ENCODE data around the gene FBN2. TPM values are rescaled to one million over a fixed set of nuclear protein-coding genes. Genes with fewer than 3 reads are reported as not detected.

The FBN2 gene
- polyA plus RNA-seq, 1 experiment = 157 TPM

- Histone ChIP-seq H3K36me3 (ENCODE audit: control insufficient read depth, insufficient read depth, low read length) (no peaks in the 10 kb centered on the region), H3K27me3 (ENCODE audit: control insufficient read depth, insufficient read depth, low read length) (no peaks in the 10 kb centered on the region), H3K4me3 (ENCODE audit: low read depth, low read length) (no peak overlapping the region)
- TF ChIP-seq, protein P1, sequence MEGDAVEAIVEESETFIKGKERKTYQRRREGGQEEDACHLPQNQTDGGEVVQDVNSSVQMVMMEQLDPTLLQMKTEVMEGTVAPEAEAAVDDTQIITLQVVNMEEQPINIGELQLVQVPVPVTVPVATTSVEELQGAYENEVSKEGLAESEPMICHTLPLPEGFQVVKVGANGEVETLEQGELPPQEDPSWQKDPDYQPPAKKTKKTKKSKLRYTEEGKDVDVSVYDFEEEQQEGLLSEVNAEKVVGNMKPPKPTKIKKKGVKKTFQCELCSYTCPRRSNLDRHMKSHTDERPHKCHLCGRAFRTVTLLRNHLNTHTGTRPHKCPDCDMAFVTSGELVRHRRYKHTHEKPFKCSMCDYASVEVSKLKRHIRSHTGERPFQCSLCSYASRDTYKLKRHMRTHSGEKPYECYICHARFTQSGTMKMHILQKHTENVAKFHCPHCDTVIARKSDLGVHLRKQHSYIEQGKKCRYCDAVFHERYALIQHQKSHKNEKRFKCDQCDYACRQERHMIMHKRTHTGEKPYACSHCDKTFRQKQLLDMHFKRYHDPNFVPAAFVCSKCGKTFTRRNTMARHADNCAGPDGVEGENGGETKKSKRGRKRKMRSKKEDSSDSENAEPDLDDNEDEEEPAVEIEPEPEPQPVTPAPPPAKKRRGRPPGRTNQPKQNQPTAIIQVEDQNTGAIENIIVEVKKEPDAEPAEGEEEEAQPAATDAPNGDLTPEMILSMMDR (IDR thresholded peaks at IDR 0.05; ENCODE audit: insufficient read depth, low read depth, low read length) = no peak
- no peak for DNase-seq (ENCODE audit: low read depth)
- POLR2A ChIA-PET = no interaction called here
- CTCF ChIA-PET = no interaction called here
These were observed 102.2 kb downstream of the FBN2 start for GRCh38 chr5:128435861-128436260.

DNA sequence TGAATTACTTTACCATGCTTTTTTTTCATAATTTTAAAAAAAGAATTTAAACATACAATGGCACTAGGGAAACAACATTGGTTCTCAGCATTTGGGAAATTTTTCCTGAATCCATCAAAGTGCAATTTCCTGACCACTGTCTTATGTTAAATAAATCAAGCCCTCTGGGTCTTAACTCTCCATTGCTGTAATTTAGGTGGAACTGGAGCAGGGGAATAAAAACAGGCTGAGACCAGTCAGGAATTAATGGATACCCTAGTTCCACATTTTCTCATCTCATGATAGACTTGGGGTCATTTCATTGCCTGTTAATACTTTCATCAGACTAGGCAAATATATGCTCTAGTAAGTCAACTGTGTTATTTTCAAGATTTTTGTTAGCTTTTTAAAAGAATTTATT is 103.1 kb downstream of the FBN2 start:
- no peaks in the 10 kb centered on the region for H3K36me3 ChIP-seq (ENCODE audit: control insufficient read depth, insufficient read depth, low read length)
- H3K27me3 ChIP-seq (ENCODE audit: control insufficient read depth, insufficient read depth, low read length) = no peaks in the 10 kb centered on the region
- TF ChIP-seq, protein P1 (IDR thresholded peaks at IDR 0.05; ENCODE audit: insufficient read depth, low read depth, low read length) = no peak
- POLR2A ChIA-PET = no interaction called here
- DNase-seq (ENCODE audit: low read depth) = no peak
- no peak overlapping the region for H3K4me3 ChIP-seq (ENCODE audit: low read depth, low read length)
- CTCF ChIA-PET = no interaction called here

DNA sequence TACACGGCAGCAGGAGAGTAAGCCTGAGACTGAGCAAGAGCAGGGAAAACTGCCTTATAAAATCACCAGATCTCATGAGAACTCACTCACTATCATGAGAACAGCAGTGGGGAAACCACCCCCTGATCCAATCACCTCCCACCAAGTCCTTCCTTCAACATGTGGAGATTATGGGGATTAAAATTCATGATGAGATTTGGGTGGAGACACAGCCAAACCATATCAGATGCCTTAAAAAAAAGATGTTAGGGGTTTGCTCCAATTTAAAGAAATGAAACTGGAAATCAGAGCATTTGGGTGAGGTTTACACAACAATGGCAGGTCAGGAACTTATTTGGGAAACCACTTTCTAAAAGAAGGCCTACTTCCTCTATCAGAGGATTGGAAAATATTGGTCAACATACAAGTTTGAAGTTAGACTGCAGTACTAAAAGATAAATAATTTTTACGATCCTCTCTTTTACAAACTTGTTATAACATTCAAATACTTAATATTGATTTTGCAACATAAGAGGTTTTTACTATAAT is 105.1 kb downstream of the FBN2 start:
- DNase-seq (ENCODE audit: low read depth) = no peak
- Histone ChIP-seq H3K4me3 (ENCODE audit: low read depth, low read length) (no peak overlapping the region), H3K27me3 (ENCODE audit: control insufficient read depth, insufficient read depth, low read length) (no peaks in the 10 kb centered on the region), H3K36me3 (ENCODE audit: control insufficient read depth, insufficient read depth, low read length) (no peaks in the 10 kb centered on the region)
- POLR2A ChIA-PET = no interaction called here
- CTCF ChIA-PET = interaction anchor here (1.1 kb wide), 1 partner anchor 21 kb away, joined by 3 read pairs; no protein-coding TSS in a partner anchor
- TF ChIP-seq, protein P1 (IDR thresholded peaks at IDR 0.05; ENCODE audit: insufficient read depth, low read depth, low read length) = no peak

GRCh38 chr5:128427921-128428320 is 110.1 kb downstream of the FBN2 start:
- POLR2A ChIA-PET = no interaction called here
- CTCF ChIA-PET = no interaction called here
- no peaks in the 10 kb centered on the region for H3K27me3 ChIP-seq (ENCODE audit: control insufficient read depth, insufficient read depth, low read length)
- no peak overlapping the region for H3K4me3 ChIP-seq (ENCODE audit: low read depth, low read length)
- TF ChIP-seq, protein P1 (IDR thresholded peaks at IDR 0.05; ENCODE audit: insufficient read depth, low read depth, low read length) = no peak
- DNase-seq (ENCODE audit: low read depth) = no peak
- H3K36me3 ChIP-seq (ENCODE audit: control insufficient read depth, insufficient read depth, low read length) = no peaks in the 10 kb centered on the region

DNA sequence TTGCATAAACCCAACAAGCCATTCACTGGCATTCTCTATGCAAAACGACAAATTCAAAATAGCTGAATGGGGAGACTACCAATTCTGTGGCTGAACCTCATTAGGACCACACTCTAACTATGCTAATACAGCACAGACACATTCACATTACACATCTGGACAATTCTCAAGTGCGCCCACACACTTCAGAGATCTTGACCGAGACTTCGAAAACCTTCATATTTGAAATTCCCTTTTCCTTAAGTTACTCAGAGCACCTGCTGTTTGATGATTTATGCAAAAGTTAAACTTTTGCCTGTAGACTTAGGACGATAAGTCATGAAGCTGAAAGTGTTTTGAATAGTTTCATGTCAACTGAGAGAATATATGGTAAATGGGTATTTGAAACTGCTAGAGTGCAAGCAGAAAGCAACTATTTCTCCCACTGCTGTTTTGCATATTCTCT is 111.9 kb downstream of the FBN2 start:
- no peaks in the 10 kb centered on the region for H3K36me3 ChIP-seq (ENCODE audit: control insufficient read depth, insufficient read depth, low read length)
- H3K4me3 ChIP-seq (ENCODE audit: low read depth, low read length) = no peak overlapping the region
- no peaks in the 10 kb centered on the region for H3K27me3 ChIP-seq (ENCODE audit: control insufficient read depth, insufficient read depth, low read length)
- CTCF ChIA-PET = interaction anchor here (0.6 to 1.2 kb wide), 2 partner anchors 15 to 16 kb away, joined by 3 read pairs; no protein-coding TSS in a partner anchor
- POLR2A ChIA-PET = no interaction called here
- DNase-seq (ENCODE audit: low read depth) = no peak
- TF ChIP-seq, protein P1 (IDR thresholded peaks at IDR 0.05; ENCODE audit: insufficient read depth, low read depth, low read length) = no peak
